SK-N-MC (cell line): ENCODE results near the gene AFDN.

Experiments
- EZH2 ChIP-seq: fragments of 200-600 bp; sonication (generic); IDR thresholded peaks from one replicate; pipeline ENCODE4 v1.6.1; 2017; ENCODE audit warnings: antibody characterized with exemption
- POLR2AphosphoS5 ChIP-seq: IDR thresholded peaks from 2 replicates; pipeline ENCODE4 v1.6.1; 2012; ENCODE audit warnings: mild to moderate bottlenecking, low read depth, low read length, borderline replicate concordance

DNA sequence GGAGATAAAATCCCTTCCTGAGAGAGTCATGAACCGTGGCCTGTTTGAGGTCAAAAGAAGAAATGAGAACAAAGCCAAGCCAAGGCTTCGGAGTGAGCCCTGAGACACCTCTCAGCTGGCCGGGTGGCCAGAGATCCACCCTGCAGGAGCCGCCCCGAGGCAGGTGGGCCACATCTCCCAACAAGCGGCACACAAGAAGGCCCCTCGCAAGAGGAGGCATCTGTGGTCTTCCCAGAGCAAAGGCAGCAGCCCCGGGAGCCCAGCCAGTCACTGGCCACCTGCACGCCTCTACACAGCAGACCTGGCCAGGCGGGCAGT lies 30.9 kb upstream of the AFDN start:
- TF ChIP-seq EZH2, result no peak
- TF ChIP-seq POLR2AphosphoS5, result no peak
